GM04503 (cell line): Measurements from ENCODE around the gene UBE2G1.
"Not testable (repeated sequence)": the region's sequence is repeated elsewhere in the genome, so short reads cannot be mapped to it uniquely, and the experiment has no call there.

ENCODE experiments used
- DNase-seq: peaks from one replicate; pipeline ENCODE4 v3.0.0-alpha.2; 2012; ENCODE audit warnings: low read depth

The UBE2G1 gene

GRCh38 chr17:4366327-4367063 is at the start of gene UBE2G1:
Gene UBE2G1, minus strand, starts transcription at chr17:4366675. Its CDS starts 359 bp downstream, at chr17:4366316.
- DNase-seq, result peak; percentile 71

- no peak for DNase-seq
These were observed 46.7 kb upstream of the UBE2G1 start for GRCh38 chr17:4412933-4413831.

- DNase-seq, result no peak
These were observed 44.7 kb upstream of the UBE2G1 start for GRCh38 chr17:4411201-4411600.

- no peak for DNase-seq
These were observed 43.2 kb upstream of the UBE2G1 start for GRCh38 chr17:4409659-4410058.

- DNase-seq, result no peak
These were observed 41.4 kb upstream of the UBE2G1 start for GRCh38 chr17:4407851-4408250.

GRCh38 chr17:4407216-4407615 is 40.7 kb upstream of the UBE2G1 start:
- DNase-seq, result no peak

GRCh38 chr17:4406386-4406785 is 39.9 kb upstream of the UBE2G1 start:
- no peak for DNase-seq

GRCh38 chr17:4405699-4406098 is 39.2 kb upstream of the UBE2G1 start:
- DNase-seq, result no peak

DNA sequence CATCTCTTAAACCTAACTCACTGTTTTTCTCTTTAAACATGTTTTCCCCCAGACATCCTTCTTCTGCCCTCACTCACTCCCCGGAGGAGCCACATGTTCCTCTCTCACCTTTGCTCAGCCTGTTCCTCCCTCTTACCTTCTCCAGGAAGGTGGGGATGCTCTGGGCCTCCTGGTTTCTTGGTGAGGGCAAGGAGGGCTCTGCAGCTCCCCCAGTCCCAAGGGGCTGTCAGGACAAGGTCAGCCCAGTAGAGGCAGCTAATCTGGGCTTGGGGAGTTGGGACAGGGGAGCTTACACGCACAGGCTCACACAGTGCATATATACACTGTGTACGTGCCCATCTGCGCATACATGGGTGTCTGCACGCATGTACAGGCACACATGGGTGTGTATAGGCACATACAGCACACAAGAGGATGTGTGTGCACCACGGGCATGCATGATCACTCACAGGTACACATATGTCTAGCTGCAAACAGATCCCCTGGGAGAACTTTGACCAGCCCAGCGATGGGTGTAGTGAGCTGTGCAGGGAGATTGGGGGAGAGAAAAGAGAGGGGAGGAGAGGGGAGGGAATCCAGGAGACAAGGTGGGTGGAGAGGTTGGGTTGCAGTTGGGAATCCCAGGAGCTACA is 38.7 kb upstream of the UBE2G1 start:
- DNase-seq, result no peak

DNA sequence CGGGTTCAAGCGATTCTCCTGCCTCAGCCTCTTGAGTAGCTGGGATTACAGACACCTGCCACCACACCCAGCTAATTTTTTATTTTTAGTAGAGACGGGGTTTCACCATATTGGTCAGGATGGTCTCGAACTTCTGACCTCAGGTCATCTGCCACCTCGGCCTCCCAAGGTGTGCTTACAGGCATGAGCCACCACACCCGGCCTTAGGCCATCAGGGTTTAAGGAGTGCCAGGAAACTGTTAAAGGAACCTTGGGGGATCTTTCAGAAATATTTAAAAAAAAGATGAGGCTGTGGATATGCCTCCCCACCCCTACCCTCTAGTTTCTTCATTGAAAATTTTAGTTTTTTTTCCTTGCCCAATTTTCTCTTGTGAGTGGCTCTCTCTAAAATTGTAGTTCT is 31.4 kb upstream of the UBE2G1 start:
- DNase-seq, result no peak

GRCh38 chr17:4395111-4395478 is 28.6 kb upstream of the UBE2G1 start:
- DNase-seq, result no peak

- no peak for DNase-seq
These were observed 28.0 kb upstream of the UBE2G1 start for GRCh38 chr17:4394208-4395110.

DNA sequence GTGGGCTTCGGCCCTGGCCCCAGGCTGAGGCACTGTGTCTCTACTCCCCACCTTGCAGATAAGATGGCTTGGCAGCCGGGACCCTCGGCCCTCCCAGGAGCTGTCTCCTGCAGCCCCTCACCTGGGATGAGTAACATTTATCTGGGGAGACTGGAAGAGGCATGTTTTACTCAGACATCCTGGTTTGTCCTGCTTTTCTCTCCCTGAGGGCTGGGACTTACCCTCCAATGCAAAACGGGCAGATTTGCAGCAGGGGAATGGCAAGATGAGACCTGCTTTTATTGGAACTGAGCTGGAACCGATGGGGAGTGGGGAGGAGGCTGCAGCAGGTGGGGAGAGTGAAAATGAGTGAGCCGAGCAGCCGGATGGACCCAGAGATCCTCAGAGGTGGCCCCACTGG is 27.3 kb upstream of the UBE2G1 start:
- no peak for DNase-seq

DNA sequence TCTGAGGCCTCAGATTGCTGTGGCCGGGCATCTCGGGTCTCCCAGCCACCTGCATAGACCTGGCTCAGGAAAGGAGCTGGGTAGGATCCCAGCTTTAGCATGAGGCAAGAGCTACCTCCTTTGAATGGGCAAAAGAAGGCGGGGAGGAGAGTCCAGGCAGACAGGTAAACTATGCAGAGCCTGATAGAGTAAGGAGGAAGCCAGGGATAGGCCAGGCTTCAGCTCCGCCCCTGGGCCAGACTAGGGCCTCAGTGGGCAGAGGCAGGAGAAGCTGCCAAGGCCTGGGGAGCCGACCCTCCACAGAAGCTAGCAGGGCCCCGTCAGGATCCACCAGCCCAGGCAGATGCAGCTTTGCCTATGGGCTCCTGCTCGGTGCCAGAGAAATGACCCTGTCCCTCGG is 22.6 kb upstream of the UBE2G1 start:
- DNase-seq, result no peak

GRCh38 chr17:4387137-4387536 is 20.7 kb upstream of the UBE2G1 start:
- DNase-seq, result no peak

GRCh38 chr17:4386406-4386805 is 19.9 kb upstream of the UBE2G1 start:
- DNase-seq, result no peak

DNA sequence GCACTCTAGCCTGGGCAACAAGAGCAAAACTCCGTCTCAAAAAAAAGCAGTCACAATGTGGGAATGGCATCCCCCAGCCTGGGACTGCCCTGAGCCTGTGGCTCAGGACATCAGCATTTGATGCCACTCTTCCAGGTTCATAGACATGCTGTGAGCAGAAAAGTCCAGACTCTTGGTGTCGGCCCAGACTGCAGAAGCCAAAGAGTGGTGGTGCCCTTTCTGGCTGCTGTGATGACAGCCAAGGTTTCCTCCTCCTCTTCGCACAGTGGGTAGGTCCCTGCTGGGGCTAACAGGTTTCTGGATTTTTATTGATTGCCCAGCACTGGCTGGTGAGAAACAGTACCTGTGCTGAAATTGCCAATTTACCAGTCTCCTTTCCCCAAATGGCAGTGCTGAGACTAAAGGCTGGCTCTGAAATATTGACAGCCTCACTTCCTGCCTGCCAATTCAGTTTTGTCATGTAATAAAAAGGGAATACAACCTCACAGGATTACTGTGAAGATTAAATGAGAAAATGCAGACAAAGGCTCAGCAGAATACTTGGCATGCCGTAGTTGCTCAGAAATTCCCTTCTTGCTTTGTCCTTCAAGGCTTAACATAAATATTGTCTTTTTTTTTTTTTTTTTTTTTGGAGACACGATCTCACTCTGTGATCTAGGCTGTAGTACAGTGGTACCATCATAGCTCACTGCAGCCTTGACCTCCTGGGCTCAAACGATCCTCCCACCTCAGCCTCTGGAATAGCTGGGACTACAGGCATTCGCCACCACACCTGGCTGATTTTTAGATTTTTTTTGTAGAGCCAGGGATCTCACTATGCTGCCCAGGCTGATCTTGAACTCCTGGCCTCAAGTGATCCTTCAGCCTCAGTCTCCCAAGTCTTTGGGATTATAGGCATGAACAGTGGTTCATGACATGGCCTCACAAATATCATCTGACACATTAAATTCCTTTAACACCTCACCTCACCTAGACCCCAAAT is 15.5 kb upstream of the UBE2G1 start:
- no peak for DNase-seq

- DNase-seq, result no peak
These were observed 12.2 kb upstream of the UBE2G1 start for GRCh38 chr17:4378626-4379025.

DNA sequence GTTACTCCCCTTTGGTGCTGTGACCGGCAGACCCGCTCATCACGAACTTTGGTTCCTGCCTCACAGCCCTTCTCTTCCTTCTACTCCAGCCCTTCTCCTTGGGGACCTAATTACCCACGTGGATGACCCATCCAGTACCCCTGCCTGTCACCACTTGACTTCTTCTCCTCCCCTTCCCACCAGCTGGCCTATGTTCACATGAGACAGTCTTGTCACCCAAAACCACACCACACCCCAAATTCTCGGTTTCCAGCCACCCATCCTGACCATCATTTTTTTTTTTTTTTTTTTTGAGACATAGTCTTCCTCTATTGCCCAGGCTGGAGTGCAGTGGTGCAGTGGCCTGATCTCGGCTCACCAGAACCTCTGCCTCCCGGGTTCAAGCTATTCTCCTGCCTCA is 10.8 kb upstream of the UBE2G1 start:
- not testable (repeated sequence) for DNase-seq

GRCh38 chr17:4375796-4376440 is 9.4 kb upstream of the UBE2G1 start:
- DNase-seq, result not testable (repeated sequence)
